Fibroblast of lung (primary cell): ENCODE data around the gene ZNF747.

ENCODE experiments used
- EZH2 ChIP-seq: IDR thresholded peaks from 2 replicates; pipeline ENCODE4 v1.5.1; 2012; ENCODE audit warnings: low read length, control low read depth, mild to moderate bottlenecking; ENCODE audit errors: missing control alignments
- TF ChIP-seq, protein P1 (sequence below), 2 donors: IDR thresholded peaks in 1 of 2; conservative IDR thresholded peaks in 1 of 2; 1 replicate in 1 of 2; 2 replicates in 1 of 2; pipeline ENCODE4 v1.5.1; 2011 to 2012; ENCODE audit warnings: low read length in 2 of 2, control low read depth in 1 of 2, inconsistent platforms in 1 of 2, low read depth in 1 of 2, mild to moderate bottlenecking in 1 of 2

- TF ChIP-seq, protein P1, sequence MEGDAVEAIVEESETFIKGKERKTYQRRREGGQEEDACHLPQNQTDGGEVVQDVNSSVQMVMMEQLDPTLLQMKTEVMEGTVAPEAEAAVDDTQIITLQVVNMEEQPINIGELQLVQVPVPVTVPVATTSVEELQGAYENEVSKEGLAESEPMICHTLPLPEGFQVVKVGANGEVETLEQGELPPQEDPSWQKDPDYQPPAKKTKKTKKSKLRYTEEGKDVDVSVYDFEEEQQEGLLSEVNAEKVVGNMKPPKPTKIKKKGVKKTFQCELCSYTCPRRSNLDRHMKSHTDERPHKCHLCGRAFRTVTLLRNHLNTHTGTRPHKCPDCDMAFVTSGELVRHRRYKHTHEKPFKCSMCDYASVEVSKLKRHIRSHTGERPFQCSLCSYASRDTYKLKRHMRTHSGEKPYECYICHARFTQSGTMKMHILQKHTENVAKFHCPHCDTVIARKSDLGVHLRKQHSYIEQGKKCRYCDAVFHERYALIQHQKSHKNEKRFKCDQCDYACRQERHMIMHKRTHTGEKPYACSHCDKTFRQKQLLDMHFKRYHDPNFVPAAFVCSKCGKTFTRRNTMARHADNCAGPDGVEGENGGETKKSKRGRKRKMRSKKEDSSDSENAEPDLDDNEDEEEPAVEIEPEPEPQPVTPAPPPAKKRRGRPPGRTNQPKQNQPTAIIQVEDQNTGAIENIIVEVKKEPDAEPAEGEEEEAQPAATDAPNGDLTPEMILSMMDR (conservative IDR thresholded peaks at IDR 0.05 in 1 of 2, IDR thresholded peaks at IDR 0.05 in 1 of 2; ENCODE audit: low read depth in 1 of 2, low read length in 2 of 2), result no peak
- TF ChIP-seq EZH2, result no peak
Measured at GRCh38 chr16:30557707-30557956, 23.0 kb upstream of the ZNF747 start.
